Osteoblast (primary cell): ENCODE data around the gene CARD14. TPM values are rescaled to one million over a fixed set of nuclear protein-coding genes. Genes with fewer than 3 reads are reported as not detected.

ENCODE experiments used
- DNase-seq: peaks from one replicate; pipeline ENCODE4 v3.0.0; 2011; ENCODE audit warnings: low spot score, mixed read lengths; ENCODE audit not compliant: insufficient read length; ENCODE audit errors: missing footprints
- H2AFZ ChIP-seq: 2 replicates; pipeline ENCODE4 v1.6.0; 2011; ENCODE audit warnings: mild to moderate bottlenecking, low read length
- H3K27ac ChIP-seq: 2 replicates; pipeline ENCODE4 v1.5.1; 2011; ENCODE audit warnings: mild to moderate bottlenecking, low read depth, low read length, moderate library complexity
- H3K27me3 ChIP-seq: 2 replicates; pipeline ENCODE4 v1.6.0; 2012; ENCODE audit warnings: mild to moderate bottlenecking, control low read depth, inconsistent platforms, low read length, moderate library complexity; ENCODE audit not compliant: insufficient read depth
- H3K36me3 ChIP-seq: 2 replicates; pipeline ENCODE4 v1.5.1; 2011; ENCODE audit warnings: mild to moderate bottlenecking, low read length, control low read depth, moderate library complexity; ENCODE audit not compliant: insufficient read depth
- H3K4me1 ChIP-seq: 2 replicates; pipeline ENCODE4 v1.5.1; 2011; ENCODE audit warnings: mild to moderate bottlenecking, low read length, control low read depth, moderate library complexity; ENCODE audit not compliant: insufficient read depth
- H3K4me2 ChIP-seq: 2 replicates; pipeline ENCODE4 v1.6.0; 2011; ENCODE audit warnings: mild to moderate bottlenecking, low read length; ENCODE audit not compliant: insufficient read depth
- H3K4me3 ChIP-seq: fragments of 200-600 bp; sonication (generic); 3 replicates; pipeline ENCODE4 v1.5.1; 2012; ENCODE audit warnings: mild to moderate bottlenecking, low read length, inconsistent platforms; ENCODE audit not compliant: insufficient read depth
- H3K79me2 ChIP-seq: 2 replicates; pipeline ENCODE4 v1.6.0; 2012; ENCODE audit warnings: mild to moderate bottlenecking, low read length, control low read depth, inconsistent platforms; ENCODE audit not compliant: insufficient read depth
- H3K9me3 ChIP-seq: 2 replicates; pipeline ENCODE4 v1.5.1; 2011; ENCODE audit warnings: low read depth, low read length, control low read depth
- H4K20me1 ChIP-seq: 2 replicates; pipeline ENCODE4 v1.6.0; 2012; ENCODE audit warnings: mild to moderate bottlenecking, low read length, control low read depth; ENCODE audit not compliant: insufficient read depth
- total RNA-seq: library from RNA; depleted of rRNA; stranded (reverse); fragments of >200 nt; gene quantifications from 2 replicates; pipeline ENCODE4 v1.2.3, GENCODE V29; 2012
- TF ChIP-seq, protein P1 (sequence below): IDR thresholded peaks from 2 replicates; pipeline ENCODE4 v1.5.1; 2011; ENCODE audit warnings: mild to moderate bottlenecking, low read depth, low read length, moderate library complexity; ENCODE audit errors: extremely low read depth

The CARD14 gene
- total RNA-seq, 1 donor: not detected

- peak; percentile 52 for DNase-seq
- H3K4me1 ChIP-seq: no peaks in the 10 kb centered on the region
Measured at GRCh38 chr17:80246266-80246681, 76.4 kb downstream of the CARD14 start.

GRCh38 chr17:80246726-80247125 lies 76.9 kb downstream of the CARD14 start:
- DNase-seq: no peak
- Histone ChIP-seq H3K4me2 (no peak overlapping the region), H3K4me3 (no peak overlapping the region), H3K79me2 (no peaks in the 10 kb centered on the region), H3K4me1 (no peaks in the 10 kb centered on the region), H4K20me1 (no peaks in the 10 kb centered on the region), H3K27me3 (no peaks in the 10 kb centered on the region), H3K27ac (no peak overlapping the region), H2AFZ (no peak overlapping the region), H3K9me3 (no peaks in the 10 kb centered on the region), H3K36me3 (no peaks in the 10 kb centered on the region)
- TF ChIP-seq, protein P1, sequence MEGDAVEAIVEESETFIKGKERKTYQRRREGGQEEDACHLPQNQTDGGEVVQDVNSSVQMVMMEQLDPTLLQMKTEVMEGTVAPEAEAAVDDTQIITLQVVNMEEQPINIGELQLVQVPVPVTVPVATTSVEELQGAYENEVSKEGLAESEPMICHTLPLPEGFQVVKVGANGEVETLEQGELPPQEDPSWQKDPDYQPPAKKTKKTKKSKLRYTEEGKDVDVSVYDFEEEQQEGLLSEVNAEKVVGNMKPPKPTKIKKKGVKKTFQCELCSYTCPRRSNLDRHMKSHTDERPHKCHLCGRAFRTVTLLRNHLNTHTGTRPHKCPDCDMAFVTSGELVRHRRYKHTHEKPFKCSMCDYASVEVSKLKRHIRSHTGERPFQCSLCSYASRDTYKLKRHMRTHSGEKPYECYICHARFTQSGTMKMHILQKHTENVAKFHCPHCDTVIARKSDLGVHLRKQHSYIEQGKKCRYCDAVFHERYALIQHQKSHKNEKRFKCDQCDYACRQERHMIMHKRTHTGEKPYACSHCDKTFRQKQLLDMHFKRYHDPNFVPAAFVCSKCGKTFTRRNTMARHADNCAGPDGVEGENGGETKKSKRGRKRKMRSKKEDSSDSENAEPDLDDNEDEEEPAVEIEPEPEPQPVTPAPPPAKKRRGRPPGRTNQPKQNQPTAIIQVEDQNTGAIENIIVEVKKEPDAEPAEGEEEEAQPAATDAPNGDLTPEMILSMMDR: no peak

More at GRCh38 chr17:80246266-80246681, 76.4 kb downstream of the CARD14 start:
- H4K20me1 ChIP-seq: no peaks in the 10 kb centered on the region
- H3K27ac ChIP-seq: no peak overlapping the region
- no peaks in the 10 kb centered on the region for H3K27me3 ChIP-seq
- H3K9me3 ChIP-seq: no peaks in the 10 kb centered on the region
- no peak overlapping the region for H2AFZ ChIP-seq
- no peak overlapping the region for H3K4me2 ChIP-seq
- no peaks in the 10 kb centered on the region for H3K36me3 ChIP-seq
- H3K79me2 ChIP-seq: no peaks in the 10 kb centered on the region
- TF ChIP-seq, protein P1: no peak
- H3K4me3 ChIP-seq: no peak overlapping the region

- TF ChIP-seq, protein P1: no peak
- Histone ChIP-seq H3K4me3 (no peak overlapping the region), H3K27me3 (no peaks in the 10 kb centered on the region), H3K9me3 (no peaks in the 10 kb centered on the region), H4K20me1 (no peaks in the 10 kb centered on the region), H3K4me1 (no peaks in the 10 kb centered on the region), H2AFZ (no peak overlapping the region), H3K79me2 (no peaks in the 10 kb centered on the region), H3K4me2 (no peak overlapping the region), H3K27ac (no peak overlapping the region), H3K36me3 (no peaks in the 10 kb centered on the region)
- no peak for DNase-seq
Measured at GRCh38 chr17:80247561-80247960, 77.7 kb downstream of the CARD14 start.

DNA sequence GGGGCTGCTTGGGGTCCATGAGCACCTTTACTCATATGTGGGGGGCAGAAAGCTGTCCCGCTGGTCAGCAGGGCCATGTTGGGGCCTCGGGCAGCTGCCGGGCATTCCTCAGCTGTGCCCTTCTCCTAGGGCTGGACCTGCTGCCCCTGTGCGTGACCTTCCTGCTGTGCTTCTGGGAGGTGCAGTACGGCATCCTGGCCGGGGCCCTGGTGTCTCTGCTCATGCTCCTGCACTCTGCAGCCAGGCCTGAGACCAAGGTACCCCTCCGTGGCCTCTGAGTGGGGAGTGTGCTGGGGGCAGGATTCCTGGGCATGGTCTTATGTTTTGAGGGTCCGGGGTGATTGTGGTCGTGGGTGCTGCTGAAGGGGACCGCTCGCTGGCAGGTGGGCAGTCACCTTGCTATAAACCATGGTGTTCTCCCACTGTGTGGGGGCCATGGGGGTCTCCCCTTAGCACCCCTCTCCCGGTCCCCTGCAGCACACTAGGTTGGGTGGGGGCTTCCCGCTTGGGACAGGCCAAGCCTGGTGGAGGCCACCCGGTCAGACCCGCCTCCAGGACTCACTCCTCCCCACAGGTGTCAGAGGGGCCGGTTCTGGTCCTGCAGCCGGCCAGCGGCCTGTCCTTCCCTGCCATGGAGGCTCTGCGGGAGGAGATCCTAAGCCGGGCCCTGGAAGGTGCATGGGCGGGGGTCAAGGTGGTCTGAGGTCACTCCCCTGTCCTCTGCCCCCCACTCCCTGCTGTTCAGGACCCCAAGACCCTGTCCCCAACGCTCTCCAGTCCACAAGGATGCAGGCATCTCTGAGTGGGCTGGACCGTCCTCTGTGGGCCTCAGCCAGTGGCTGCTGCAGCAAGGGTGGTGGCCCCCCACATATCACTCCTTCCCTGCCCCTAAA lies 78.4 kb downstream of the CARD14 start:
- H4K20me1 ChIP-seq: no peaks in the 10 kb centered on the region
- H2AFZ ChIP-seq: no peak overlapping the region
- no peak overlapping the region for H3K4me3 ChIP-seq
- no peak overlapping the region for H3K4me2 ChIP-seq
- no peak overlapping the region for H3K27ac ChIP-seq
- DNase-seq: peak; percentile 78
- no peaks in the 10 kb centered on the region for H3K4me1 ChIP-seq
- no peaks in the 10 kb centered on the region for H3K79me2 ChIP-seq
- no peaks in the 10 kb centered on the region for H3K36me3 ChIP-seq
- H3K27me3 ChIP-seq: no peaks in the 10 kb centered on the region
- no peaks in the 10 kb centered on the region for H3K9me3 ChIP-seq
- TF ChIP-seq, protein P1: no peak
